ENCODE measurements around the gene CLCNKA.

Gene CLCNKA

DNA sequence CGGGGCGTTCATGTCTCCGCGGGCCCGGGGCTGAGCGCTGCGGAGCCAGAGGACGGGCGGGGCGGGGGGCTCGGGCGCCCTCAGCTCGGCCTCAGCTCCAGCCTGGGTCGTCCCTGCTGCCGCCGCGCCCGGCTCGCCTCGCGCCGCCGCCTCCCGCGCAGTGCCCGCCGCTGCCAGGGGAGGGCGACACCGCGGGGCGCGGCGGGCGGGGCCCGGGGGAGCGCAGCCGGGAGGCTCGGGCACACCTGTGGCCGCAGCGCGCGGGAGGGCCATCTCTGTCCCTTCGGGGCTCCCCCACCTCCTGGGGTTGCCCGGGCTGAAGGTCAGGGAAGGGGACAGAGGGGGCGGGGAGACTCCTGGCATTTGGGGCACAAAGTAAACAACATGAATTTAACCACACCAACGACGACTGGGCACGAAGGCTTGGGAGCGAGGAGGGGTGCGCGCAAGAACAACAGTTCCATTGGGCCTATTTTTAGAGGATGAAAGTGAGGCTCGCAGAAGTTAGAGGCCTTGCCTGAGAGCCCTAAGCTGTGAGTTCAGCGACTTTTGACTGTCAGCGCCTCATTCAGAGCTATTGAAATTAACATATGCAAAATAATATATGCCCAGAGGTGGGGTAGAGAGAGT lies 51.8 kb downstream of the CLCNKA start, which contains the start of gene FAM131C:
Gene FAM131C (minus strand): TSS at position 162 of the 630 bp plus-strand sequence. CDS start 209 bp downstream, outside the sequence.
- TF ChIP-seq, protein P1, sequence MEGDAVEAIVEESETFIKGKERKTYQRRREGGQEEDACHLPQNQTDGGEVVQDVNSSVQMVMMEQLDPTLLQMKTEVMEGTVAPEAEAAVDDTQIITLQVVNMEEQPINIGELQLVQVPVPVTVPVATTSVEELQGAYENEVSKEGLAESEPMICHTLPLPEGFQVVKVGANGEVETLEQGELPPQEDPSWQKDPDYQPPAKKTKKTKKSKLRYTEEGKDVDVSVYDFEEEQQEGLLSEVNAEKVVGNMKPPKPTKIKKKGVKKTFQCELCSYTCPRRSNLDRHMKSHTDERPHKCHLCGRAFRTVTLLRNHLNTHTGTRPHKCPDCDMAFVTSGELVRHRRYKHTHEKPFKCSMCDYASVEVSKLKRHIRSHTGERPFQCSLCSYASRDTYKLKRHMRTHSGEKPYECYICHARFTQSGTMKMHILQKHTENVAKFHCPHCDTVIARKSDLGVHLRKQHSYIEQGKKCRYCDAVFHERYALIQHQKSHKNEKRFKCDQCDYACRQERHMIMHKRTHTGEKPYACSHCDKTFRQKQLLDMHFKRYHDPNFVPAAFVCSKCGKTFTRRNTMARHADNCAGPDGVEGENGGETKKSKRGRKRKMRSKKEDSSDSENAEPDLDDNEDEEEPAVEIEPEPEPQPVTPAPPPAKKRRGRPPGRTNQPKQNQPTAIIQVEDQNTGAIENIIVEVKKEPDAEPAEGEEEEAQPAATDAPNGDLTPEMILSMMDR (IDR thresholded peaks at IDR 0.05; ENCODE audit: control insufficient read depth, extremely low read depth, insufficient read depth): peak; percentile 58
- H3K4me3 ChIP-seq (ENCODE audit: low read depth, low read length): peak within 1 kb of the TSS; percentile 29; the same call in 1 of the 2 replicates
- DNase-seq (ENCODE audit: low read depth): no peak

DNA sequence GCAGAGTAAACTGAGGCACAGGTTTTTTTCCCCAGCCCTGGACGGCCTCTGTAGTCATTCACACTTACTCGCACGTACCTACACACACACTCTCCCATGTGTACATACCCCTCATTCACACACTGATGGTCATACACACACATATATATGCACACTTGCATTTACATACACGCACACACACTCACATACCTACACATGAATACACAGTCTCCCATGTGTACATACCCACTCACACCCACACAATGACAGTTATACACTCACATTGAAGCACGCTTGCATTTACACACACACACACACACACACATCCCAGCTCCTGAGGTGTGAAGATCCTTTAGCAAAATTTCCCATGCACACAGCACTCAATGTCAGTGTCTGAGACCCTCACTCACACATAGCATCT lies 52.4 kb downstream of the CLCNKA start:
- H3K4me3 ChIP-seq (ENCODE audit: low read depth, low read length): no peak overlapping the region
- no peak for DNase-seq (ENCODE audit: low read depth)
- TF ChIP-seq, protein P1 (IDR thresholded peaks at IDR 0.05; ENCODE audit: control insufficient read depth, extremely low read depth, insufficient read depth): no peak

DNA sequence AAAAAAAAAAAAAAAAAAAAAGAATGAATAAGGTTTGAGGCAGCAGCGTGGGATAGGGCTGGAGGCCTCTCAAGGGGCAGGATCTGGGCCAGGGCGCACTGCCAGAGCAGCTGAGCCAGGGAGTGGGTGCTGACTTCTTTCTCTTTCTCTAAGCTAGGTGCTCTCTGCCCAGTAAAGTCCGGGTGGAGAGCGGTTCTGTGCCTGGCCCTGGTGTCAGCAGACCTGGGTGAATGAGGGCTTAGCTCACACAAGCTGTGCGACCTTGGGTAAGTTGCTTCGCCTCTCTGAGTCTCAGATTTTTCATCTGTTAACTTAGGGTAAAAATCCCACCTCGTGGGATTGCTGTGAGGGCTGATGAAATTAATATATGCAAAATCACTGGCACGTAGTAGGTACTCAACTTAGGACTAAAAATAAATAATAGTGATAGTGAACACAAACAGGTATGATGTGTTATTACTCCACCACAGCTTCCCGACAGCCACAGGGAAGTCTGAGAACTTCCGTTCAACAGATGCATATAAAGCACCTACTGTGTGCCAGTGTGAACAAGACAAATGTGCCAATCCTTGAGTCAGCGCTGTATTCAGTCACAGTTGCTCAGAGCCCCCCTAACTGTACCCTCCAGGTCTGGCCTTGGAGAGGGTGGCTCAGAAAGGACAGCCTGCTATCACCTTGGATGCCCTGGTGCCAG lies 53.6 kb downstream of the CLCNKA start:
- TF ChIP-seq, protein P1 (IDR thresholded peaks at IDR 0.05; ENCODE audit: control insufficient read depth, extremely low read depth, insufficient read depth): no peak
- no peak for DNase-seq (ENCODE audit: low read depth)
- H3K4me3 ChIP-seq (ENCODE audit: low read depth, low read length): no peak overlapping the region

DNA sequence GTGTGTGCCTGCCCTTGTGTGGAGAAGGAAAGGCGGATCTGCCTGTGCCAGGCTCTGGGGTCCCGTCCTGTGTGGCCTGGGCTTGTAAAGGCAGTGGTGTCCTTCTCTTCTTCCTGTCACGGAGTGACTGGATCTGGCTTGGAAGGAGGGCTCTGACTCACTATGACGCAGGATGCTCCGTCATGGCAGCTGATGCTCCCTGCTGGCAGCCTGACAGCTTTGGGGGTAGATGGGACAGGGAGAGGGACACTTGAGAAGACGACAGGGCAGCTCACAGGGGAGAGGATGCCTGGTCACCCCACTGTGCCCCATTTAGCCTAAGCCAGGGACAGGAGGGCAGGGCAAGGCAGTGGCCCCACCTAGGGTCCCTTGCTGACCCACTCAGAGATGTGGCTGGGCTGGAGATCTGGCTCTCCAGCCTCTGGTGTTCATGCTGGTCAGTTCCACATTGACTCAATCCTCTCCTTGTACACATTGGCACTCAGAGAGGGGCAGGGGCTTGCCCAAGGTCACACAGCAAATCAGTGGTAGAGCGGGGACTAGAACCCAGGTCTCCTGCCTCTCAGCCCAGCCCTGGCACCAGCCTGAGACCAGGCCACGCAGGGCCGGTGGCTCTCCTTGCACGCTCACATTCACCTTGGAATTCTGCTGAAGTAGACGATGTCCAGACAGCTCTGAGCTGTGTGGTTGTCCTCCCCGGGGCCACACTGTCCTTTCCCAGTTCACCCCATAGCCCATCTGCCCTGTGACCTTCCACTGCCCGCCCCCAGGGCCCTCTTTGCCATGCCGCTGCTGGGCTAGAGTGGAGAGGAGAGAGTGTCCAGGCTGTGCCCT lies 54.4 kb downstream of the CLCNKA start:
- TF ChIP-seq, protein P1 (IDR thresholded peaks at IDR 0.05; ENCODE audit: control insufficient read depth, extremely low read depth, insufficient read depth): no peak
- no peak for DNase-seq (ENCODE audit: low read depth)
- H3K4me3 ChIP-seq (ENCODE audit: low read depth, low read length): no peak overlapping the region

DNA sequence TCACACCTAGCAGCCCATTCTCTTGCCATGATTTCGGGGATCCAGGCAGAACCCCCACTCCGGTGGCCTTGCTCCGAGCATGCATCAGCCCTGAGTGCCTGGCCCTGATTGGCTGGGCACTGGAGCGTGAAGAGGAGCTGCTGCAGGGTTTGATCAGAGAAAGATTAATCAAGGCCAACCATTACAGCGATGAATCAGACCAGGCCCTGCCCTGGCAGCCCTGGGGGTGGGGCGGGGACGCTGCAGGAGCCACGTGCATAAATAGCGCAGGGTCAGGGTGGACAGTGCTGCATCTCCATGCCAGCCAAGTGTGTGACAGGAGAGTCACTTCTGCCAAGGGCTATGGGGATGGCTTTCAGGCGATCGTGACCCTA lies 55.0 kb downstream of the CLCNKA start:
- no peak for DNase-seq (ENCODE audit: low read depth)
- no peak overlapping the region for H3K4me3 ChIP-seq (ENCODE audit: low read depth, low read length)
- TF ChIP-seq, protein P1 (IDR thresholded peaks at IDR 0.05; ENCODE audit: control insufficient read depth, extremely low read depth, insufficient read depth): no peak

DNA sequence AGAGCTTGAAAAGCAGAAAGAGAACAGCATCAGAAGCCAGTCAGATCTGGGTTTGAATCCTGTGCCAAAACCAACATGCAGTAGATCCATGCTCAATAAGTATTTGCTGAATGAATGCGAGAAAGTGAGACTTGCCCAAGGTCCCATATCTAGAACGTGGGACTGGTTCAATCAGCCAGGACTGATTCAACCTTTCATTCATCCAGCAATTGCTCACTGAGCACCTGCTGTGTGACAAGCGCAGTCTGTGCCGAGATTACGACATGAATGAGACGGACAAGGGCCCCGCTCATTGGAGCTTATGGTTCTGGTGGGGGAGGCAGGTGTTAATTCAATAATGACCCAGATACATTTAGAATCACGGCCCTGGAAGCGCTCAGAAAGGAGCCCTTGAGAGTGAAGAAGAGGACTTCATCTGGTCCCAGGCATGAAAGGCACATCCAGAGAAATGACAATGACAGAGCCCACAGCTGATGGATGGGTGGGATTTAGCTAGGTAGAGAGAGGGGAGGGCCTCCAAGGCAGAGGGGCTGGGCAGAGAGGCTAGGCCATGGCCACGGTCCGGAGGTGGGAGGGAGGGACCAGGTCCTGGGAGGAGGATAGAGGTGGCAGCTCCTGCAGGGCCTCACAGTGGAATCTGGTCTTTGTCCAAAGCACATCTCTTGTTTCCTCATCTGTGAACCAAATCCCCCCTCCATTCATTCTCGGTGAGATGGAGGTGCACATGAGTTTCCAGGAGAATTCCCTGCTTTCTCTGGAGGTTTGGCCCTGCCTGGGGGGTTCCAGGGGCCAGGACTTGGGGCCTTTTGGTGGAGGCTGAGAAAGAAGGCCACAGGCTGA lies 55.8 kb downstream of the CLCNKA start:
- DNase-seq (ENCODE audit: low read depth): no peak
- TF ChIP-seq, protein P1 (IDR thresholded peaks at IDR 0.05; ENCODE audit: control insufficient read depth, extremely low read depth, insufficient read depth): no peak
- no peak overlapping the region for H3K4me3 ChIP-seq (ENCODE audit: low read depth, low read length)
